ENCODE data around the gene GJB5. TPM values are rescaled to one million over a fixed set of nuclear protein-coding genes. Genes with fewer than 3 reads are reported as not detected.

GJB5 gene
- total and polyA plus RNA-seq, 2 experiments from 2014 or later = not detected

DNA sequence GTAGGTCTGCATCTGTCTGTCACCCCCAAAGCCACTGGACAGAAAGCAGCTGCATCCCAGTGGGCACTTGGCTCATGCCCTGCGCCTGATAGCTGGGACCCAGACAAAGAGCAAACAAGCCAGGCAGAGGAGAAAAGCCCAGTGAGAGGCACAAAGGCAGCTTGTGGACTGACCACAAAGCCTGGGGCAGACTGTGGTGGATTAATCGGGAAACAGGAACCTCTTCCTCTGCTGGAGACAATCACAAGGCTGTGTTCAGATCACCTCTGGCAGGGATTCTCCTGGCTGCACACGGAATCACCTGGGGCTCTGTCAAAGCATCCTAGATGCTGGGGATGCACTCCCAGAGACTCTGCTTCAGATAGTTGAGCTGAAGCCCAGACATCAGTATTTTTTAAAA is 15.2 kb upstream of the GJB5 start:
- Histone ChIP-seq H3K36me3 (no peaks in the 10 kb centered on the region), H3K27me3 (peaks cover 3% of the 10 kb centered on the region), H3K4me3 (no peak overlapping the region), H3K9me3 (ENCODE audit: low read depth) (no peaks in the 10 kb centered on the region), H3K4me1 (ENCODE audit: low read depth) (no peaks in the 10 kb centered on the region), H3K27ac (no peak overlapping the region)
- DNase-seq (ENCODE audit: low read depth in 1 of 2, low spot score in 1 of 2) = no peak
- TF ChIP-seq, protein P1, sequence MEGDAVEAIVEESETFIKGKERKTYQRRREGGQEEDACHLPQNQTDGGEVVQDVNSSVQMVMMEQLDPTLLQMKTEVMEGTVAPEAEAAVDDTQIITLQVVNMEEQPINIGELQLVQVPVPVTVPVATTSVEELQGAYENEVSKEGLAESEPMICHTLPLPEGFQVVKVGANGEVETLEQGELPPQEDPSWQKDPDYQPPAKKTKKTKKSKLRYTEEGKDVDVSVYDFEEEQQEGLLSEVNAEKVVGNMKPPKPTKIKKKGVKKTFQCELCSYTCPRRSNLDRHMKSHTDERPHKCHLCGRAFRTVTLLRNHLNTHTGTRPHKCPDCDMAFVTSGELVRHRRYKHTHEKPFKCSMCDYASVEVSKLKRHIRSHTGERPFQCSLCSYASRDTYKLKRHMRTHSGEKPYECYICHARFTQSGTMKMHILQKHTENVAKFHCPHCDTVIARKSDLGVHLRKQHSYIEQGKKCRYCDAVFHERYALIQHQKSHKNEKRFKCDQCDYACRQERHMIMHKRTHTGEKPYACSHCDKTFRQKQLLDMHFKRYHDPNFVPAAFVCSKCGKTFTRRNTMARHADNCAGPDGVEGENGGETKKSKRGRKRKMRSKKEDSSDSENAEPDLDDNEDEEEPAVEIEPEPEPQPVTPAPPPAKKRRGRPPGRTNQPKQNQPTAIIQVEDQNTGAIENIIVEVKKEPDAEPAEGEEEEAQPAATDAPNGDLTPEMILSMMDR (IDR thresholded peaks at IDR 0.05; ENCODE audit: low read depth, low read length) = no peak

DNA sequence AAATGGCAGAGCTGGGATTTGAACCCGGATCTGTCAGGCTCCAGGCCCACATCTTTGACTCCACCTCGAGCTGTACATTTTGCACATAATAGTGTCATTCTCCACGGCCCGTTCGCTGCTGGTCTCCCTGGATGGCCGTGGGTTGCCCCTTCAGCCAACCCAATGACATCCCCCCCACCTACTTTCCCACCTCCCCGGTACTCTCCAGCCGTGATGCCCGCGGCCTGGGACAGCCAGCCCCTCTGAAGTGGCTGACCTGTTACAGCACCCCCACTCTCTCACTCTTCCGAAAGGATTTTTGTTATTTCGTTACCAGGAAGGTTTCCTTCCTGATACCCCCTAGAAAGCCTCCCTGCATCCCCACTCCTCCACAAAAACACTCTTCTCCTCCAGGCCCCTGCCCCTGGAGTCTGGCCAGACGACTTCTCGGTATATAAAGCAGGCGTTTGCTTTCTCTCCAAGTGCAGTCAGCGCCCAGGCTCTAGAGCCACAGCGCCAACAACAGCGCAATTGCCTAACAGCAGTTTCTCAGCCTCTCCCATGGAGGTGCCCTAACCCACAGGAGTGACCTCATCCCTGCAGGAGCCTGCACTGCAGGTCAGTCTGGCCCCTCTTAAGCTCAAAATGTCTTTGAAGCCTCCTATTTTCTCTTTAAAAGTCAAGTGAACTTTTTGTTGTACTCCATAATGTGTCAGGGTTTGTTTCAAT is 14.5 kb upstream of the GJB5 start:
- Histone ChIP-seq H3K27me3 (peaks cover 7% of the 10 kb centered on the region), H3K4me3 (no peak overlapping the region), H3K9me3 (ENCODE audit: low read depth) (no peaks in the 10 kb centered on the region), H3K36me3 (no peaks in the 10 kb centered on the region), H3K27ac (no peak overlapping the region), H3K4me1 (ENCODE audit: low read depth) (no peaks in the 10 kb centered on the region)
- TF ChIP-seq, protein P1 (IDR thresholded peaks at IDR 0.05; ENCODE audit: low read depth, low read length) = no peak
- peak; percentile 22 to 57 for DNase-seq (ENCODE audit: low read depth in 1 of 2, low spot score in 1 of 2)

DNA sequence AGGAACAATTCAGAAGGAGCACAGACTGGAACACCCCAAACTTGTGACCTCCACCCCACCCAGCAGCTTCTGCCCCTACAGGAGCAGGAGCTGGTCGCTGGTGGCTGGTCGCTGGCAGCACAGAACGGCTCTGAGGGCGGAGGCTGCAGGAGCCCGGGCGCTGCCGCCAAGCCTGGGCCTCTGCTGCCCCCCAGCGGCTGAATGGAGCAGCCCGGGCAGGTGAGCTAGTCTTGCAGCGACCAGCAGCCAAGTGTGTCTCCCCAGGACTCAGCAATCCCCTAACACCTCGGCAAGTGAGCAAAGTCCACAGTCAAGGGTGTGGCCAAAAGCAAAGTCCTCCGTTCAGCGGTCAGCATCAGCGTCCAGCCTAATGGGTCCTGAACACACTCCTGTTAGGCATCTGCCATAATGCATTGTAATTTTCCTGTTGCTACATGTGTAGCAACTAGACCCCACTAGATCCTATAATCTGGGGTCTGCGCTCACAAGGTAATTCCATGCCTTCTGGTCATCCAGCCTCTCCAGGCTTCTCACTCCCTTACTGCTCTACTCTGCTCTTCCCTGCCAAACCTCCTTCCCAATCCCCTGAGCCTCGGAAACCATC is 12.1 kb upstream of the GJB5 start:
- Histone ChIP-seq H3K27me3 (peaks cover 8% of the 10 kb centered on the region), H3K4me3 (no peak overlapping the region), H3K9me3 (ENCODE audit: low read depth) (no peaks in the 10 kb centered on the region), H3K4me1 (ENCODE audit: low read depth) (no peaks in the 10 kb centered on the region), H3K27ac (no peak overlapping the region), H3K36me3 (no peaks in the 10 kb centered on the region)
- DNase-seq (ENCODE audit: low read depth in 1 of 2, low spot score in 1 of 2) = peak; percentile 74 to 86
- TF ChIP-seq, protein P1 (IDR thresholded peaks at IDR 0.05; ENCODE audit: low read depth, low read length) = peak; percentile 93

DNA sequence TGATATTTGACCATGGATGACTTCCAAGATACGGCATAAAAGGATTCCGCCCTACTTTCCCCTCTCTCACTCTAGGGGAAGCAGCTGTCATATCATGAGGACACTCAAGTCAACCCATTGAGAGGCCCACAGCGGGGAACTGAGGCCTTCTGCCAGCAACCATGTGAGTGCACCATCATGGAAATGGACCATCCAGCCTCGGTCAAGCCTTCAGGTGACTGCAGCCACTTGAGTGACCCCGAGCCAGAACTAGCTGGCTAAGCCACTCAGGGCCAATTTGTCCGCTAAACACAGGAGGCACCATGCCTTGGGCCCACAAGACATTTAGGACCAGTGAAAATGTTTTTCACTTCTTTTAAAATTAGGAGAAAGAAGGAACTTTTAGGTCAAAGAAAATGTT is 11.1 kb upstream of the GJB5 start:
- no peak for DNase-seq (ENCODE audit: low read depth in 1 of 2, low spot score in 1 of 2)
- Histone ChIP-seq H3K27ac (no peak overlapping the region), H3K4me3 (no peak overlapping the region), H3K4me1 (ENCODE audit: low read depth) (no peaks in the 10 kb centered on the region), H3K36me3 (no peaks in the 10 kb centered on the region), H3K9me3 (ENCODE audit: low read depth) (no peaks in the 10 kb centered on the region), H3K27me3 (peaks cover 8% of the 10 kb centered on the region)
- TF ChIP-seq, protein P1 (IDR thresholded peaks at IDR 0.05; ENCODE audit: low read depth, low read length) = no peak

DNA sequence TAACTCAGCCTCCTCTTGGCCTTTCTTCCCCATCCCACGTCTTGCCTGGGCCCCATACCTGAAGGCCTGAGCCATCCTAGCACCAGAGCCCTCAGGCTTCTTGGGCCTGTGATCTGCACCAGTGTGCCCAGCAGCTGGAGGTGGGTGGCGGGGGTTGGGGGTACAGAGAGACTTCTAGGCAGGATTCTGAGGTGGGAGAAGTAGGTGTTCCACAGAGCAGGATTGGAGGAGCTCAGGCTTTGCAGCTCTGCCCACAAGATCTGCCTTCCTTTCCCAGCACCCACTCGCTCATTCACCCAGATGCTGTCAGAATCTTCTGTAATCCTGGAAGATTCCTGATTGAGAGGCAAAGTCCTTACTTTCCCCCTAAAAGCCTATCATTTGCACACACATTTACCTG is 10.0 kb upstream of the GJB5 start:
- H3K9me3 ChIP-seq (ENCODE audit: low read depth) = no peaks in the 10 kb centered on the region
- TF ChIP-seq, protein P1 (IDR thresholded peaks at IDR 0.05; ENCODE audit: low read depth, low read length) = no peak
- H3K4me3 ChIP-seq = no peak overlapping the region
- peaks cover 8% of the 10 kb centered on the region for H3K27me3 ChIP-seq
- no peak overlapping the region for H3K27ac ChIP-seq
- H3K36me3 ChIP-seq = no peaks in the 10 kb centered on the region
- H3K4me1 ChIP-seq (ENCODE audit: low read depth) = no peaks in the 10 kb centered on the region
- DNase-seq (ENCODE audit: low read depth in 1 of 2, low spot score in 1 of 2) = no peak
